Esophagus squamous epithelium (tissue), 5 donors: ENCODE measurements around the gene C1orf94. TPM values are rescaled to one million over a fixed set of nuclear protein-coding genes. Genes with fewer than 3 reads are reported as not detected.
"Not testable (repeated sequence)": the region's sequence is repeated elsewhere in the genome, so short reads cannot be mapped to it uniquely, and the experiment has no call there.

ENCODE experiments used
- DNase-seq: peaks from one replicate; lab custom pipeline; 2025; lab: John Stamatoyannopoulos, UW
- H3K27ac ChIP-seq, 4 donors: fragments of 200-600 bp; sonication (generic); one replicate each; pipeline ENCODE4 v1.5.1; 2016 to 2019; ENCODE audit warnings: mild to moderate bottlenecking in 1 of 4
- H3K27me3 ChIP-seq, 4 donors: fragments of 200-600 bp; sonication (generic); 1 replicate in 3 of 4; 2 replicates in 1 of 4; pipeline versions ENCODE4 v1.5.1 to v1.6.0; 2017 to 2021; ENCODE audit warnings: antibody characterized with exemption in 1 of 4
- H3K36me3 ChIP-seq, 3 donors: fragments of 200-600 bp; sonication (generic); one replicate each; pipeline ENCODE4 v1.5.1; 2016 to 2019
- H3K4me1 ChIP-seq, 3 donors: fragments of 200-600 bp; sonication (generic); one replicate each; pipeline ENCODE4 v1.5.1; 2017 to 2019
- H3K4me3 ChIP-seq, 4 donors: fragments of 200-600 bp; sonication (generic); 1 replicate in 3 of 4; 2 replicates in 1 of 4; pipeline ENCODE4 v1.5.1; 2016 to 2019; ENCODE audit warnings: mild to moderate bottlenecking in 2 of 4, moderate library complexity in 1 of 4
- H3K9me3 ChIP-seq, 3 donors: fragments of 200-600 bp; sonication (generic); one replicate each; pipeline ENCODE4 v1.5.1; 2016 to 2019
- POLR2A ChIP-seq, 4 donors: fragments of 450-650 bp; IDR thresholded peaks; one replicate each; pipeline ENCODE4 v1.6.1; 2017; ENCODE audit warnings: antibody characterized with exemption in 4 of 4, mild to moderate bottlenecking in 4 of 4, moderate library complexity in 3 of 4
- WGBS, 2 donors: methylation state at CpG; one replicate each; pipeline ENCODE4 v1.1.5; 2018; 5-methylcytosine and 5-hydroxymethylcytosine counted together
- intact Hi-C: fragments of 100-400 bp; cut with DNase I; formaldehyde crosslinking; loops from one replicate; pipeline ENCODE4 v1.15.0; 2022
- total RNA-seq, 4 donors: library from RNA; depleted of rRNA; stranded (reverse); fragments of >200 nt; gene quantifications; one replicate each; pipeline ENCODE4 v1.1.0, GENCODE V29; 2016
- TF ChIP-seq, protein P1 (sequence below), 6 experiments: fragments of 450-650 bp in 4 of 6; fragments of 200-600 bp in 2 of 6; sonication (generic) in 2 of 6; IDR thresholded peaks; one replicate each; pipeline ENCODE4 v1.5.1; 2016 to 2019; ENCODE audit warnings: antibody characterized with exemption in 6 of 6, mild to moderate bottlenecking in 4 of 6, moderate library complexity in 4 of 6
- donor health status: DM: yes; HTN: yes; CAD: no.

Gene C1orf94
- total RNA-seq, 4 donors from 2014 or later: not detected

DNA sequence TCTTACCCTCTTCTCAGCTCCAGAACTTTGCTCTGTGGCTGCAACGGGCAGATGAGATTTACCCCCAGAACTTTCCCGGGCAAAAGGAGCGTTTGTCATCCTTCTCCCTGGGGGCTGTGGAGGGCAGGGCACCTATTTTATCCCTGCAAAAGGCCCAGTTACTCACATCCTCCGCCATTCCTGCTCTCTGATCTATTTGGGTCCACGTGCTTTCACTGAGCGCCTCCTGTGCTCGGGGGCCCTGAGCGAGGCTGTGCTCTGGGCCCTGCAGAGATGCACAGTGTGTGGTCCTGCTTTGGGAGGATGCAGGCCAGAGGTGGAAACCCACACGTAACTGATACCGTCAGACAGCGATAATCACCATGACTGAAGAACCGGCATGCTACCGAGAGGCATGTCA is 9.3 kb upstream of the C1orf94 start:
- no peaks in the 10 kb centered on the region for H3K9me3 ChIP-seq
- peaks cover 11 to 97% (median 18%) of the 10 kb centered on the region in 4 donors for H3K27me3 ChIP-seq
- H3K27ac ChIP-seq: no peak overlapping the region
- H3K4me3 ChIP-seq: no peak overlapping the region
- TF ChIP-seq, protein P1, sequence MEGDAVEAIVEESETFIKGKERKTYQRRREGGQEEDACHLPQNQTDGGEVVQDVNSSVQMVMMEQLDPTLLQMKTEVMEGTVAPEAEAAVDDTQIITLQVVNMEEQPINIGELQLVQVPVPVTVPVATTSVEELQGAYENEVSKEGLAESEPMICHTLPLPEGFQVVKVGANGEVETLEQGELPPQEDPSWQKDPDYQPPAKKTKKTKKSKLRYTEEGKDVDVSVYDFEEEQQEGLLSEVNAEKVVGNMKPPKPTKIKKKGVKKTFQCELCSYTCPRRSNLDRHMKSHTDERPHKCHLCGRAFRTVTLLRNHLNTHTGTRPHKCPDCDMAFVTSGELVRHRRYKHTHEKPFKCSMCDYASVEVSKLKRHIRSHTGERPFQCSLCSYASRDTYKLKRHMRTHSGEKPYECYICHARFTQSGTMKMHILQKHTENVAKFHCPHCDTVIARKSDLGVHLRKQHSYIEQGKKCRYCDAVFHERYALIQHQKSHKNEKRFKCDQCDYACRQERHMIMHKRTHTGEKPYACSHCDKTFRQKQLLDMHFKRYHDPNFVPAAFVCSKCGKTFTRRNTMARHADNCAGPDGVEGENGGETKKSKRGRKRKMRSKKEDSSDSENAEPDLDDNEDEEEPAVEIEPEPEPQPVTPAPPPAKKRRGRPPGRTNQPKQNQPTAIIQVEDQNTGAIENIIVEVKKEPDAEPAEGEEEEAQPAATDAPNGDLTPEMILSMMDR (IDR thresholded peaks at IDR 0.05): no peak
- no peak for TF ChIP-seq POLR2A (IDR thresholded peaks at IDR 0.05)
- intact Hi-C loops: loop anchor here (10.0 kb wide), 1 partner anchor 533 kb away; no protein-coding TSS in a partner anchor
- no peak for DNase-seq
- no peaks in the 10 kb centered on the region for H3K36me3 ChIP-seq
- H3K4me1 ChIP-seq: peaks cover 30 to 46% (median 33%) of the 10 kb centered on the region in 3 donors
- WGBS, 2 donors: 39% methylated on average over 7 to 11 of the region's 13 CpGs

DNA sequence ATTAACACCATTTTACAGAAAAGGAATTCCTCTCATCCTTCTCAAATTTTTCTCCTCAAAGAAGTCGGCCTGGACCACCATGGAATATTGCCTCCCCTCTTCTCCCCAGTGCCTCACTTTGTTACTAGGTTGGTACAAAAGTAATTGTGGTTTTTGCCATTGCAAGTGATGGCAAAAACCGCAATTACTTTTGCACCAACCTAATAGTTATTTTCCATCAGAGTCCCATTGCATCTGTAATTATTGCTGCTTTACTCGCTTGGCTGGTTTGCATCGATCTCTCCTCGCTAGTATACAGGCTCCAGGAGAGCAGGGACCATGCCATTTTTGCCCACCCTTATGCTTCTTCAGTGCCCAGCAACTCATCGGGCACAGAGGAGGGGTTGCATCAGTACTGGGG is 963 bp upstream of the C1orf94 start:
- no peak for TF ChIP-seq POLR2A (IDR thresholded peaks at IDR 0.05)
- TF ChIP-seq, protein P1 (IDR thresholded peaks at IDR 0.05): no peak
- no peak for DNase-seq
- no peak overlapping the region for H3K27ac ChIP-seq
- H3K4me1 ChIP-seq: peaks cover 0 to 10% (median 7%) of the 10 kb centered on the region in 3 donors
- peaks cover 0 to 92% (median 9%) of the 10 kb centered on the region in 4 donors for H3K27me3 ChIP-seq
- no peak overlapping the region for H3K4me3 ChIP-seq
- no peaks in the 10 kb centered on the region for H3K36me3 ChIP-seq
- no peaks in the 10 kb centered on the region for H3K9me3 ChIP-seq
- intact Hi-C loops: no loop called here
- 74 to 78% methylated on average over 6 of the region's 6 CpGs for WGBS, 2 donors

DNA sequence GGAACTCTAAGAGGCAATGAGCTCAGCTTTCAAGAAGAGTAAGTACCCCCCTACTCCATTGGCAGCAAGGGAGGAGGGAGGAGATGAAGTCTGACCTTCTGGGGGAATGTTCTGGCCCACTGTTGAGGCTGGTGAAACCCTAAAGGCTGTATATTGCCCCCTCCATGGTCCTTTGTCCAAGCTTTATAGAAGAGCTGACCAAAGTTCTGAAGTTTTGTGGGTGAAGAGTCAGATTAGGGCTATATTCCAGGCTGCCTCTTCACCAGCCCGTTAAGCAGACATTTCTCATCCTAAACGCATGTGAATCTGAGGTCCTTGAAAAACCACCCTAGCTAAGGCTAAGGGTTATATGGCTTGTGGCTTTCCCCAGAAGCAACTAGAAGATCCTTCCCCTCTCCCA is 1.4 kb downstream of the C1orf94 start:
- intact Hi-C loops: no loop called here
- DNase-seq: no peak
- Histone ChIP-seq H3K36me3 (no peaks in the 10 kb centered on the region), H3K4me3 (no peak overlapping the region), H3K27me3 (peaks cover 0 to 92% (median 9%) of the 10 kb centered on the region in 4 donors), H3K27ac (no peak overlapping the region), H3K4me1 (peaks cover 0 to 10% (median 7%) of the 10 kb centered on the region in 3 donors), H3K9me3 (no peaks in the 10 kb centered on the region)
- WGBS, 2 donors: 41 to 52% methylated on average over 2 of the region's 2 CpGs
- no peak for TF ChIP-seq POLR2A (IDR thresholded peaks at IDR 0.05)
- TF ChIP-seq, protein P1 (IDR thresholded peaks at IDR 0.05): no peak

DNA sequence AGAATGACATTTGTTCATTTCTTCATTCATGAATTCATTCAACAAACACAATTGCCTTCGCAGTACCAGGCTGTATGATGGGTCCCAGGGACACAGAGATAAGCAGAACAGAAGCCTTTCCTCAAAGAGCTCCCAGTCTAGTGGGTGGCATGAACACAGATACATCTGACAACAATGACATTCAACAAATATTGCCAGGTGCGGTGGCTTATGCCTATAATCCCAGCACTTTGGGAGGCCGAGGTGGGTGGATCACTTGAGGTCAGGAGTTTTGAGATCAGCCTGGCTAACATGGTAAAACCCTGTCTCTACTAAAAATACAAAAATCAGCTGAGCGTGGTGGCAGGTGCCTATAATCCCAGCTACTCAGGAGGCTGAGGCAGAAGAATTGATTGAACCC is 6.7 kb downstream of the C1orf94 start:
- H3K27me3 ChIP-seq: peaks cover 0 to 83% (median 0%) of the 10 kb centered on the region in 4 donors
- H3K9me3 ChIP-seq, intact Hi-C loops, H3K4me3 ChIP-seq, H3K4me1 ChIP-seq, H3K27ac ChIP-seq, DNase-seq, H3K36me3 ChIP-seq: not testable (repeated sequence)
- WGBS, 2 donors: 69 to 77% methylated on average over 4 of the region's 4 CpGs

DNA sequence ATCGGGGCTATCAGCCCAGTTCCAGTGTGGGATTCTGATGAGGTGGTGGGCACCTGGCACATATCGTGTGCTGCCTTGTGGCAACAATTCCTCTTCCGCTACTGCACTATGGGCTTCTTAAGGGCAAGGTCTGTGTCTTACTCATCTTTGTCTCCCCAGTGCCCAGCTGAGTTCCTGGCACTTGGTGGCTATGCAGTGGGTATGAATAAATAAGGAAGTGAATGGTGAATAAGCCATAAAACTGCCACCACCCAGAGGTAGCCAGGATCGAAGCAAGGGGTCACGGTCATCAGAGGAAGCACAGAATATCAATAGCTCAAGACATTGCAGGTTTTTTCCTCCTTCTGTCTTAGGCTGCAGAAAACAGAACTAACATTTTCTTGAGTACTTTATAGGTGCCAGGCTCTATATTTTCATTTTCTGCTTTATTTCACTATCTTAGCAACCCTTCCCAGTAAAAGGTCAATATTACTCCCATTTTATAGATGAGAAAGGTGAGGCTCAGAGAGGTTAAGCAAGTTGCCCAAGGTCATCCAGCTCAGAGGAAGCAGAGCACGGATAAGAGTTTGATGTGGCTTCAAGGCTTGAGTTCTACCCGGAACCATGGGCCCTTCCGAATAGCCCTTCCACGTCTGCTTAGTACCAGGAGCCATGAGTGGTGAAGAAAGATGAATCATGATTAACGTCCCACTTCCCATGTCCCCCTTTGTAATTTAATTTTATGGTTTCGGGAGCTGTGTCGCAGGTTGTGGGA is 10.2 kb downstream of the C1orf94 start:
- intact Hi-C loops: no loop called here
- Histone ChIP-seq H3K27ac (no peak overlapping the region), H3K4me1 (no peaks in the 10 kb centered on the region), H3K36me3 (no peaks in the 10 kb centered on the region), H3K27me3 (peaks cover 0 to 75% (median 0%) of the 10 kb centered on the region in 4 donors), H3K9me3 (peaks cover 0 to 5% (median 0%) of the 10 kb centered on the region in 3 donors), H3K4me3 (no peak overlapping the region)
- WGBS, 2 donors: 73 to 81% methylated on average over 12 of the region's 12 CpGs
- no peak for TF ChIP-seq POLR2A (IDR thresholded peaks at IDR 0.05)
- TF ChIP-seq, protein P1 (IDR thresholded peaks at IDR 0.05): no peak
- DNase-seq: no peak
